Measurements from ENCODE around the gene RGSL1. TPM values are rescaled to one million over a fixed set of nuclear protein-coding genes. Genes with fewer than 3 reads are reported as not detected.

The RGSL1 gene
- total and polyA plus RNA-seq, 2 of the 8 experiments (the other 6 are each of a cell fraction or from before 2014, with no cell fraction given): not detected

Small RNA genes lying within 50 kb of the gene (small RNA-seq; reads per million reads assigned to genes)
- gene RF00017 (ENCODE audit: insufficient read depth): not detected

Other genes starting within 250 kb of the RGSL1 start
- 453 and 457 TPM in 2 replicates for gene GLUL, start 58.4 kb upstream of the RGSL1 start, total RNA-seq (2021; fragmentation: NEBNext Ultra II Directional; extraction: Animal tissue kit (Norgen Biotek cat#: 25700))
- gene GLUL, start 58.4 kb upstream of the RGSL1 start, polyA plus RNA-seq (2011; rRNA removed): 261 and 313 TPM in 2 replicates
- gene TEDDM1, start 49.5 kb upstream of the RGSL1 start, total RNA-seq (2021; fragmentation: NEBNext Ultra II Directional; extraction: Animal tissue kit (Norgen Biotek cat#: 25700)): not detected in 2 replicates
- gene TEDDM1, start 49.5 kb upstream of the RGSL1 start, polyA plus RNA-seq (2011; rRNA removed): not detected in 2 replicates
- gene RNASEL, start 139.1 kb downstream of the RGSL1 start, total RNA-seq (2021; fragmentation: NEBNext Ultra II Directional; extraction: Animal tissue kit (Norgen Biotek cat#: 25700)): 0.57 and 0.78 TPM in 2 replicates
- gene RNASEL, start 139.1 kb downstream of the RGSL1 start, polyA plus RNA-seq (2011; rRNA removed): 0.27 and 0.39 TPM in 2 replicates
- gene RGS16, start 154.2 kb downstream of the RGSL1 start, total RNA-seq (2021; fragmentation: NEBNext Ultra II Directional; extraction: Animal tissue kit (Norgen Biotek cat#: 25700)): 8.1 and 9.8 TPM in 2 replicates
- gene RGS16, start 154.2 kb downstream of the RGSL1 start, polyA plus RNA-seq (2011; rRNA removed): 5.7 and 7.7 TPM in 2 replicates
- gene RGS8, start 234.4 kb downstream of the RGSL1 start, total RNA-seq (2021; fragmentation: NEBNext Ultra II Directional; extraction: Animal tissue kit (Norgen Biotek cat#: 25700)): 0.13 and 0.29 TPM in 2 replicates
- 0.16 and 0.23 TPM in 2 replicates for gene RGS8, start 234.4 kb downstream of the RGSL1 start, polyA plus RNA-seq (2011; rRNA removed)

Measured in H1 (cell line).